ENCODE data around the gene PLAGL1. TPM values are rescaled to one million over a fixed set of nuclear protein-coding genes. Genes with fewer than 3 reads are reported as not detected.

Gene PLAGL1
- total and polyA plus RNA-seq, 3 experiments from 2014 or later, result 2.3 to 18.8 (median 17.8) TPM

- Histone ChIP-seq H3K4me1 (ENCODE audit: insufficient read depth, low read length) (no peaks in the 10 kb centered on the region), H3K9me3 (ENCODE audit: low read length) (no peaks in the 10 kb centered on the region), H3K27me3 (ENCODE audit: insufficient read depth, low read length, poor library complexity, severe bottlenecking) (no peaks in the 10 kb centered on the region), H3K27ac (ENCODE audit: low read depth, low read length) (no peak overlapping the region), H3K4me3 (ENCODE audit: low read length) (no peak overlapping the region), H3K36me3 (ENCODE audit: insufficient read depth, low read length) (no peaks in the 10 kb centered on the region)
- no peak overlapping the region for H3K27ac Mint-ChIP-seq
- DNase-seq, result no peak
- H3K4me1 Mint-ChIP-seq, result no peaks in the 10 kb centered on the region
- H3K4me3 Mint-ChIP-seq, result no peak overlapping the region
- no peaks in the 10 kb centered on the region for H3K36me3 Mint-ChIP-seq
- POLR2A ChIA-PET, result no interaction called here
- no peaks in the 10 kb centered on the region for H3K27me3 Mint-ChIP-seq
- no peaks in the 10 kb centered on the region for H3K9me3 Mint-ChIP-seq
- CTCF ChIA-PET, result no interaction called here
These were observed 37.4 kb downstream of the PLAGL1 start for GRCh38 chr6:143970456-143971218.

DNA sequence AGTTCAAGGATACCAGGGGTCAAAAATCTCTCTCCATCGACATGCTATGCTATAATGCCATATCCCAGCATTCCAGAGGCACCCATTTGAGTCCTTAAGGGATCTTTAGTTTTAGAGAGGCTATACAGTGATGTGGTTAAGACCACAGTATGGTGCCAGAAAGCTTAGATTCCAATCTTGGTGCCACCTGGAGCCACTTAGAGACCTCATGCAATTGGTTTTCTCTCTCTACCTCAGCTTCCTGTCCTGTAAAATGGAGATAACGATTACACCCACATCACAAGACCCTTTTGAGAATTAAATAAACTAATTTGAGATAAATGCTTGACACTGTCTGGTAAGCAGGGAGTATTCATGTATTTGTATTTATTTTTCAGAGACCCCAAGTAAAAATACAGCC, 39.0 kb downstream of the PLAGL1 start:
- no peaks in the 10 kb centered on the region for H3K9me3 Mint-ChIP-seq
- Histone ChIP-seq H3K9me3 (ENCODE audit: low read length) (no peaks in the 10 kb centered on the region), H3K27ac (ENCODE audit: low read depth, low read length) (no peak overlapping the region), H3K4me3 (ENCODE audit: low read length) (no peak overlapping the region), H3K4me1 (ENCODE audit: insufficient read depth, low read length) (no peaks in the 10 kb centered on the region), H3K36me3 (ENCODE audit: insufficient read depth, low read length) (no peaks in the 10 kb centered on the region), H3K27me3 (ENCODE audit: insufficient read depth, low read length, poor library complexity, severe bottlenecking) (no peaks in the 10 kb centered on the region)
- DNase-seq, result no peak
- ChIA-PET POLR2A (no interaction called here), CTCF (no interaction called here)
- H3K4me3 Mint-ChIP-seq, result no peak overlapping the region
- H3K27ac Mint-ChIP-seq, result no peak overlapping the region
- H3K4me1 Mint-ChIP-seq, result no peaks in the 10 kb centered on the region
- H3K36me3 Mint-ChIP-seq, result peaks cover 0 to 6% (median 0%) of the 10 kb centered on the region in 3 donors
- no peaks in the 10 kb centered on the region for H3K27me3 Mint-ChIP-seq

DNA sequence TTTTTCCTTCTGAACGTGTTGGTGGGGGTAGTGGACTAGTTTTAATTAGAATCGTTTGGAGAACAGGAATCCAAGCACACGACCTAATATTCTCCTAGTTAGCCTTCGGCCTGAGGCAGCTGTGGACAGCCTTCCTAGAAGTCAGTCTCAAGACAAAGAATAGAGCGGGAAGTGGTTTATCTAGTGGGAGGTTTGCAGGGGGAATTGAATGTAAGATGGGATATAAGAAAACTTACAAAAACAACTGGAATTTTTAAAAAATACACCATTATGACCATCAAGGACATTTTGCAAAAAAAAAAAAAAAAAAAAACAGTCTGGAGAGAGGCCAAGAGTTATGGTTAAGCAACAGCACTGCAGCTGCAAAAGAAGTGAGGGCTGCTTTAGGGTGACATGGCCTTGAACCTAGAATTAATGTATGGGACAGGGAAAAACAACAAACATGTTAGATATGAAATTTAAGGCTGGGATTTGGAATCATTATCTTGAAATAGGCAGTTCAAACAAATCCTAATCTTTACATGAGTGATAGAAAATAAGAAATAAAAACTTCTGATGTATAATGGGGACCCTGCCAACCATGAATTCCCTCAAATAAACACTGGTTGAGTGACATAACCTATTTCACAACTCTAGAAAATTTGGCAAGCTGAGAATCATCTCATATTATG, 40.2 kb downstream of the PLAGL1 start:
- CTCF ChIA-PET, result no interaction called here
- H3K27me3 Mint-ChIP-seq, result no peaks in the 10 kb centered on the region
- no peak overlapping the region for H3K4me3 Mint-ChIP-seq
- H3K4me3 ChIP-seq (ENCODE audit: low read length), result no peak overlapping the region
- POLR2A ChIA-PET, result no interaction called here
- H3K4me1 ChIP-seq (ENCODE audit: insufficient read depth, low read length), result no peaks in the 10 kb centered on the region
- no peaks in the 10 kb centered on the region for H3K9me3 Mint-ChIP-seq
- no peaks in the 10 kb centered on the region for H3K27me3 ChIP-seq (ENCODE audit: insufficient read depth, low read length, poor library complexity, severe bottlenecking)
- no peaks in the 10 kb centered on the region for H3K9me3 ChIP-seq (ENCODE audit: low read length)
- no peaks in the 10 kb centered on the region for H3K4me1 Mint-ChIP-seq
- H3K36me3 Mint-ChIP-seq, result peaks cover 0 to 6% (median 0%) of the 10 kb centered on the region in 3 donors
- H3K27ac Mint-ChIP-seq, result no peak overlapping the region
- H3K27ac ChIP-seq (ENCODE audit: low read depth, low read length), result no peak overlapping the region
- no peak for DNase-seq
- H3K36me3 ChIP-seq (ENCODE audit: insufficient read depth, low read length), result no peaks in the 10 kb centered on the region

DNA sequence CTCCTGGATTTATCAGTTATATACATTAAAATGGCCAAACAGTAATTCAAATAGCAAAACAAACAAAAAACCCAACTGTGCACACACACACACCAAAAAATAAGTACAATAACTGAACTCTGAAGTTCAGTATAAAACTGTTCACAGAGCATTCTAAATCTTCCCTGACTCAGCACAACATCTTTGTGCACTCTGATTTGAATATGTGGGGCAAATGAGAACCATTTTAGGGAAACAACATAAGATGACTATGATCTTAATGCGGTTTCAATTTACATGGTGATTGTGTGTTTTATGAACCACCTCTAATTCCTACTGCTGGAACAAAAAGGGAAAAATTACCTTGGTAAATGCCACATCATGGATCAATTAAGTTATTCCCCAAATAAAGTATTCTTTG, 41.7 kb downstream of the PLAGL1 start:
- ChIA-PET POLR2A (no interaction called here), CTCF (no interaction called here)
- Mint-ChIP-seq H3K9me3 (no peaks in the 10 kb centered on the region), H3K4me3 (no peak overlapping the region), H3K27me3 (no peaks in the 10 kb centered on the region), H3K36me3 (peaks cover 0 to 6% (median 0%) of the 10 kb centered on the region in 3 donors), H3K4me1 (no peaks in the 10 kb centered on the region), H3K27ac (no peak overlapping the region)
- no peak overlapping the region for H3K4me3 ChIP-seq (ENCODE audit: low read length)
- no peaks in the 10 kb centered on the region for H3K27me3 ChIP-seq (ENCODE audit: insufficient read depth, low read length, poor library complexity, severe bottlenecking)
- H3K4me1 ChIP-seq (ENCODE audit: insufficient read depth, low read length), result no peaks in the 10 kb centered on the region
- no peak overlapping the region for H3K27ac ChIP-seq (ENCODE audit: low read depth, low read length)
- H3K9me3 ChIP-seq (ENCODE audit: low read length), result no peaks in the 10 kb centered on the region
- no peaks in the 10 kb centered on the region for H3K36me3 ChIP-seq (ENCODE audit: insufficient read depth, low read length)
- DNase-seq, result no peak

GRCh38 chr6:143965503-143966171, 42.4 kb downstream of the PLAGL1 start:
- H3K27me3 Mint-ChIP-seq, result no peaks in the 10 kb centered on the region
- H3K4me3 Mint-ChIP-seq, result no peak overlapping the region
- Histone ChIP-seq H3K27ac (ENCODE audit: low read depth, low read length) (no peak overlapping the region), H3K27me3 (ENCODE audit: insufficient read depth, low read length, poor library complexity, severe bottlenecking) (no peaks in the 10 kb centered on the region), H3K4me3 (ENCODE audit: low read length) (no peak overlapping the region), H3K36me3 (ENCODE audit: insufficient read depth, low read length) (no peaks in the 10 kb centered on the region), H3K4me1 (ENCODE audit: insufficient read depth, low read length) (no peaks in the 10 kb centered on the region), H3K9me3 (ENCODE audit: low read length) (no peaks in the 10 kb centered on the region)
- DNase-seq, result no peak
- H3K9me3 Mint-ChIP-seq, result no peaks in the 10 kb centered on the region
- H3K27ac Mint-ChIP-seq, result no peak overlapping the region
- ChIA-PET CTCF (no interaction called here), POLR2A (no interaction called here)
- no peaks in the 10 kb centered on the region for H3K4me1 Mint-ChIP-seq
- H3K36me3 Mint-ChIP-seq, result peaks cover 0 to 6% (median 0%) of the 10 kb centered on the region in 3 donors

GRCh38 chr6:143964674-143965081, 43.4 kb downstream of the PLAGL1 start:
- POLR2A ChIA-PET, result no interaction called here
- peaks cover 0 to 6% (median 0%) of the 10 kb centered on the region in 3 donors for H3K36me3 Mint-ChIP-seq

DNA sequence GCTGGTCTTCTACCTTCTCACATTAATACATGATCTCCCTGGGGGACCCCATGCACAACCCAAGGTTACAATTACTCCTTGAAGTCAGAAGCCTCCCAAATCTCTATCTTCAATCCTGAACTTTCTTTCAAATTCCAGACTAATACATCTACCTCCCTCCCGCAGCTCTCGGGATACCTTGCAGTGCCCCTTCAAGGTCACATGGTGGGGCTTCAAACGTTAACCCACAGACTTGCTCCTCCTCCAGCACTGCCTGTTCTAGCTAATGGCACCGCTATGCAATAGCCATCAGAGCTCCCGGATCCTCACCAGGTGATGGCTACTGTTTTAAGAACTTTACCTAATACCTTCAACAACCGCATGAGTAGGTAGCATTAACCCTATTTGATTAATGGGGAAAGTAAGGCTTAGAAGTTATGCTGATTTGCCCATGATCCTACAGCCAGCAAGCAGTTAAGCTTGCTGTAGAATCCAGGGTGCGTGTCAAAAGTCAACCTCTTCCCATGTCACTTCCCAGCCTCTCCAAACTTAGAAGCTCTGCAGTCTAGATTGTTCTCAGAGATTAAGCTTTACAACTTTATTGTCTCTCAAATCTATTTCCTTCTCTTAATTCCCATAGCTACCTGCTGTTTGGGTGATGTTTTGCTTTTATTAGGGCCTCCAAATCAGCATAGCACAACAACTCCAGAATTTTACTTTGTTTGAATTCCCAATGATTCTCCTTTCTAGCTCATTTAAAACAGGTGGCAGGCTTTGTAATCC, 44.7 kb downstream of the PLAGL1 start:
- Histone ChIP-seq H3K9me3 (ENCODE audit: low read length) (no peaks in the 10 kb centered on the region), H3K27ac (ENCODE audit: low read depth, low read length) (no peak overlapping the region), H3K4me3 (ENCODE audit: low read length) (no peak overlapping the region), H3K27me3 (ENCODE audit: insufficient read depth, low read length, poor library complexity, severe bottlenecking) (no peaks in the 10 kb centered on the region), H3K36me3 (ENCODE audit: insufficient read depth, low read length) (no peaks in the 10 kb centered on the region), H3K4me1 (ENCODE audit: insufficient read depth, low read length) (no peaks in the 10 kb centered on the region)
- ChIA-PET POLR2A (no interaction called here), CTCF (interaction anchor here (1.4 kb wide), 1 partner anchor 10 kb away, joined by 5 read pairs; no protein-coding TSS in a partner anchor)
- H3K4me1 Mint-ChIP-seq, result no peaks in the 10 kb centered on the region
- no peaks in the 10 kb centered on the region for H3K27me3 Mint-ChIP-seq
- H3K36me3 Mint-ChIP-seq, result peaks cover 0 to 6% (median 0%) of the 10 kb centered on the region in 3 donors
- H3K9me3 Mint-ChIP-seq, result no peaks in the 10 kb centered on the region
- H3K27ac Mint-ChIP-seq, result no peak overlapping the region
- DNase-seq, result no peak
- no peak overlapping the region for H3K4me3 Mint-ChIP-seq

More at GRCh38 chr6:143964674-143965081, 43.4 kb downstream of the PLAGL1 start:
- no peak overlapping the region for H3K4me3 ChIP-seq (ENCODE audit: low read length)
- no peak overlapping the region for H3K4me3 Mint-ChIP-seq
- no peaks in the 10 kb centered on the region for H3K9me3 ChIP-seq (ENCODE audit: low read length)
- DNase-seq, result no peak
- no peak overlapping the region for H3K27ac ChIP-seq (ENCODE audit: low read depth, low read length)
- no peaks in the 10 kb centered on the region for H3K9me3 Mint-ChIP-seq
- CTCF ChIA-PET, result no interaction called here
- no peaks in the 10 kb centered on the region for H3K27me3 ChIP-seq (ENCODE audit: insufficient read depth, low read length, poor library complexity, severe bottlenecking)
- H3K27me3 Mint-ChIP-seq, result no peaks in the 10 kb centered on the region
- H3K27ac Mint-ChIP-seq, result no peak overlapping the region
- no peaks in the 10 kb centered on the region for H3K4me1 ChIP-seq (ENCODE audit: insufficient read depth, low read length)
- no peaks in the 10 kb centered on the region for H3K36me3 ChIP-seq (ENCODE audit: insufficient read depth, low read length)
- H3K4me1 Mint-ChIP-seq, result no peaks in the 10 kb centered on the region
